SJSA1 (cell line): ENCODE results near the gene PDIK1L. TPM values are rescaled to one million over a fixed set of nuclear protein-coding genes. Genes with fewer than 3 reads are reported as not detected.

Source experiments
- DNase-seq, 2 experiments: peaks; one replicate each; pipeline ENCODE4 v3.0.0-alpha.2; 2015 to 2020; ENCODE audit warnings: low spot score in 2 of 2, low read depth in 1 of 2
- H3K27ac ChIP-seq: fragments of 250-450 bp; sonication (Bioruptor Pico); 2 replicates; pipeline ENCODE4 v1.5.1; 2020; ENCODE audit warnings: mild to moderate bottlenecking, moderate library complexity
- H3K27me3 ChIP-seq: fragments of 250-450 bp; sonication (Bioruptor Pico); replicated peaks from 2 replicates; pipeline ENCODE4 v1.5.1; 2020; ENCODE audit warnings: mild to moderate bottlenecking, moderate library complexity
- H3K36me3 ChIP-seq: fragments of 250-450 bp; sonication (Bioruptor Pico); 2 replicates; pipeline ENCODE4 v1.5.1; 2020; ENCODE audit warnings: mild to moderate bottlenecking
- H3K4me1 ChIP-seq: fragments of 250-450 bp; sonication (Bioruptor Pico); replicated peaks from 2 replicates; pipeline ENCODE4 v1.6.1; 2021; ENCODE audit warnings: mild to moderate bottlenecking
- H3K4me3 ChIP-seq: fragments of 250-450 bp; sonication (Bioruptor Pico); 2 replicates; pipeline ENCODE4 v1.5.1; 2020; ENCODE audit warnings: mild to moderate bottlenecking
- H3K9me3 ChIP-seq: fragments of 250-450 bp; sonication (Bioruptor Pico); replicated peaks from 2 replicates; pipeline ENCODE4 v1.5.1; 2020; ENCODE audit warnings: mild to moderate bottlenecking
- total RNA-seq: library from RNA; depleted of rRNA; stranded (reverse); fragments of >200 nt; shearing (Covaris generic); gene quantifications from 2 replicates; pipeline ENCODE4 v1.2.3, GENCODE V29; 2014

Gene PDIK1L
- total RNA-seq, 1 experiment from 2014 or later: 9.1 TPM

DNA sequence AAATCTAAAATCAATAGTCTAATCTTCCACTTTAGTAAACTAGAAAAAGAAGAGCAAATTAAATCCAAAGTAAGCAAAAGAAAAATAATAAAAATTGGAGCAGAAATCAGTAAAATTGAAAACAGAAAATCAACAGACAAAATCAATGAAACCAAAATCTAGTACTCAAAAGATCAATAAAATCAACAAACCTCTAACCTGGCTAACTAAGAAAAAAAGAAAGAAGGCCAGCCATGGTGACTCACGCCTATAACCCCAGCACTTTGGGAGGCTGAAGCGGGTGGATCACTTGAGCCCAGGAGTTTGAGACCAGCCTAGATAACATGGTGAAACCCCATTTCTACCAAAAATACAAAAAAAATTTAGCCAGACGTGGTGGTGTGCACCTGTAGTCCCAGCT lies 22.8 kb downstream of the PDIK1L start:
- Histone ChIP-seq H3K4me3 (no peak overlapping the region), H3K27ac (no peak overlapping the region), H3K36me3 (no peaks in the 10 kb centered on the region), H3K4me1 (no peaks in the 10 kb centered on the region), H3K9me3 (no peaks in the 10 kb centered on the region), H3K27me3 (no peaks in the 10 kb centered on the region; the same call in 1 of the 2 replicates)
- DNase-seq: no peak

DNA sequence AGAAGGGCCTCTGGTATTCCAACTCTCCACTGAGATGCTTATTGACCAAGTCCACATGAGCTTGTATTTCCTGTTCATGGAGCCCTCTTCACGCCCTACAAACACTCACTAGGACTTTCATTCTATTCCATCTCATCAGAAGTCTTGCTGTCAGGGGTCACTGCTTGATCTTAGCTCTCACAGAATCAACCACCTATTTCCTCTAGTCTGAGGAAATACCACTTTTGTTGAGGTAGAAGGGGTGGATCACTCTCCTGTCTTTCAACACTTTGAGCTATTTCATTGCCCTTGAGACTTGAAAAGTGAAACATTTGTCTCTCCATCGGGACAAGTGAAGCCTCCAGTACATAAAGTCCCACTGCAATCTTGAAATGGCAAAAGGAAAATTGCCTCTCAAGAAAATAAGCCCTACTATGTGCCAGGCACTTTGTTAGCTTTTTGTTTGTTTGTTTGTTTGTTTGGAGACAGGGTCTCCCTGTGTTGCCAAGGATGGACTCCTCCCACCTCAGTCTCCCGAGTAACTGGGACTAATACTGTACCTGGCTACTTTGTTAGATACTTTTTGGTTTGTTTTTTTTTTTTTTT lies 27.4 kb downstream of the PDIK1L start:
- Histone ChIP-seq H3K4me3 (no peak overlapping the region), H3K36me3 (no peaks in the 10 kb centered on the region), H3K27me3 (no peaks in the 10 kb centered on the region), H3K27ac (no peak overlapping the region), H3K4me1 (no peaks in the 10 kb centered on the region), H3K9me3 (no peaks in the 10 kb centered on the region)
- DNase-seq: no peak

DNA sequence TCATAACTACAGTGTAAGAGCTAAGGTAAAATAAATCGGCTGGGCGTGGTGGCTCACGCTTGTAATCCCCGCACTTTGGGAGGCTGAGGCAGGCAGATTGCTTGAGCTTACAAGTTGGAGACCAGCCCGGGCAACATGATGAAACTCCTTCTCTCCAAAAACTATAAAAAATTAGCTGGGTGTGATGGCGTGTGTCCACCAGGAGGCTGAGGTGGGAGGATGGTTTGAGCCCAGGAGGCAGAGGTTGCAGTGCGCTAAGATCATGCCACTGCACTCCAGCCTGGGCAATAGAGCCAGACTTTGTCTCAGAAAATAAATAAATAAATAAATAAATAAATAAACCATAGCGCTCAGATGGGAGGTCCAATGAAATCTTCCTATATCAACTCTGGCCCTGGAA lies 30.5 kb downstream of the PDIK1L start:
- H3K4me3 ChIP-seq: no peak overlapping the region
- DNase-seq: peak in 1 of 2 experiments; percentile 23
- H3K4me1 ChIP-seq: no peaks in the 10 kb centered on the region
- no peaks in the 10 kb centered on the region for H3K9me3 ChIP-seq
- H3K27me3 ChIP-seq: no peaks in the 10 kb centered on the region
- H3K36me3 ChIP-seq: no peaks in the 10 kb centered on the region
- H3K27ac ChIP-seq: no peak overlapping the region

DNA sequence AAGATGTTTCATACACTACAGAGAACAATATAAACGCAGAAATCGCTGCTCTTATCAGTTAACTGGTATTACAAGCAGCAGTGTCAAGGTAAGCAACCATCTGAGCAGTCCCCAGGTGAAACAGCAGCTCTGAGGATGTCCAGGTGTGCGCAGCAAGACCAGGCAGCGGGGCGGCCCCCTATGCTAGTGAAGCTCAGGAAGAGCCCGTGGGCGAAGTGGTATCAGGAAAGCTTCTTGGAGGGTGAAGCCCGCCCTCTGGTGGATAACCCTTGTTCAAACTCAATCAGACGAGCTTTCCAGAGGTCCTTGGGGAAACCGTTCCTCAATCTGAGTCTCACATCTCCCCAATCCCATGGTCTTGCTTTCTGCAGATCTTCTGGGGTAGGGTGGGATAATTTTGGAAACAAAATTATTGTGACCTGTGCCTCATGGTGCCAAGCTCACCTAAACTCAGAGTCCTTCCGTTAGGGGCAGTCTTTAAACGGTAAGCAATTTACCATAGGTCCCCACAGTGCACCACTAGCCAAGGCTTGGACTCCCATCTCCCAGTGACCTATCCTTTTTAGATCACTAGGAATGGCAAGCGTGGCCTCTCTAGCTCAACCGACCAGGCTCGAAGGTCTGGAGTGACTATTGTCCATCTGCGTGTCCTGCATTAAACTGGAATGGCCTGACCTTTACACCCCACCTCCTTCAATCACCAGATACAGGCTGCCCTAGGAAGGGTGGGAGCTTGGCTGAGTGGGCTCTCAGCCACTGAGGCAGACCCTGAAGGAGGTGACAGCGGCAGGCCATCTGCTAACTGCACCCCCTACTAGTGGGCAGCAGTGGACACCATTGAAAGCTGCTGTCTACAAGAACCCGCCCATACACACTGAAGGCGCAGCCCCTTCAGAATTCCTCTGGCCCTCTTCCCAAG lies 33.7 kb downstream of the PDIK1L start:
- H3K9me3 ChIP-seq: no peaks in the 10 kb centered on the region
- H3K27ac ChIP-seq: no peak overlapping the region
- no peaks in the 10 kb centered on the region for H3K36me3 ChIP-seq
- H3K4me3 ChIP-seq: no peak overlapping the region
- DNase-seq: peak; percentile 52 to 74
- H3K4me1 ChIP-seq: no peaks in the 10 kb centered on the region
- peaks cover 11% of the 10 kb centered on the region for H3K27me3 ChIP-seq

DNA sequence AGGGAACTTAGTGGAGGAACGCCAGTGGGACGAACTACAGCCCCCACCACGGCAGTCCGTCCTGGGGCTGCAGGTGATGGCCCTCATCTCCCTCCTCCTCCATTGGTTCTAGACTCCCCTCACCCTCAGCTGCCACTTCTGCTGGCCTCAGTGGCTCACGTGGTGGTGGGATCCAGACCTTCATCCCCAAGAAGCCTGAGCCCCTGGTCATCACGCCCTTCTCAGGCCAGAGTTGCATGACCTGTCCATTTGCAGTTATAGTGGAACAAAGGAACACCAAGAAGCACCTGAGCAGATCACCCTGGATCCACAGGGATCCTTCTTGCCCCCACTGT lies 34.3 kb downstream of the PDIK1L start:
- Histone ChIP-seq H3K9me3 (no peaks in the 10 kb centered on the region), H3K36me3 (no peaks in the 10 kb centered on the region), H3K4me3 (no peak overlapping the region), H3K4me1 (no peaks in the 10 kb centered on the region), H3K27me3 (peaks cover 16% of the 10 kb centered on the region), H3K27ac (no peak overlapping the region)
- DNase-seq: peak in 1 of 2 experiments; percentile 23

DNA sequence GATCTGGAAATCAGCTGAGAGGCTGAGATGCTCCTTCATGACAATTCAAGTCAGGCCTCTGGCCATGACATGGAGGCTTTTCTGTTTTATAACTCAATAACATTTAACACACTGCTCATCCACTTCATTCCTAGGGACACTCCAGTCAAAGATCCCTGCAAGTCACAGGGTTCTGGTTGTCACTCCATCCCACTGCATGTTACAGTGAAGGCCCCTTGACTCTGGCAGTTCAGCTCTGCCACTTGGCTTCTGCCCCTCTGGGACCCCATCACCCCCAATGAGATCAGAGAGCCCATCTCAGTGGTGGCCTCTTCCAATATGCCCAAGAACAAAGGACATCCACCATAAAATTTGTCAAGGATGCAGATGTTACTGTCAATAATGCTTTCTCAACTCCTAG lies 37.3 kb downstream of the PDIK1L start:
- Histone ChIP-seq H3K36me3 (no peaks in the 10 kb centered on the region), H3K27me3 (peaks cover 26% of the 10 kb centered on the region), H3K4me1 (no peaks in the 10 kb centered on the region), H3K9me3 (no peaks in the 10 kb centered on the region), H3K4me3 (no peak overlapping the region), H3K27ac (no peak overlapping the region)
- DNase-seq: no peak

DNA sequence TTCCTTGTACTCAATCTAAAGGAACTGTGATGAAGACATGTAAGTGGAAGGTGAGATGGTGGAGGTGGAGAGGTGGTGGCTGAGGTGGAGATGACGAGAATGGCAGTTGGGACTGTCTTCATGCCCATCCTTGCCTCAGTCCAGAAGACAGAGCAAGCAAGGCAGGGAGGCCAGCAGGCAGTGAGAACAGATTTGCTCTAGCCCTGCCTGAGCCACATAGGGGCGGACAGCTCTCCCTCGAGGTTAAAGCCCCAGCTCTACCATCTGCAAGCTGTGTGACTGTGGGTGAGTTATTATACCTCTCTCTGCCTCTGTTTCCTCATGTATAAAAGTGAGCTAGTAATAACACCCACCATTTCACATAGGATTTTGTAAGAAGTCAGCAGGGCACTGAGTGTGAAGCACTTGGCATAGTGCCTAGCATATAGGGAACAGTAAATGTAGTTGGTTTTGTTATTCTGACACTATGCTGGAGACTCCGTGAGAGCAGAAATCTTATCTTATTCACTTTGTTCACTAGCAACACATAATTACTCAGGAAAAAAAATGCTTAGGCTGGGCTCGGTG lies 42.4 kb downstream of the PDIK1L start:
- H3K36me3 ChIP-seq: no peaks in the 10 kb centered on the region
- no peak overlapping the region for H3K4me3 ChIP-seq
- H3K9me3 ChIP-seq: no peaks in the 10 kb centered on the region
- H3K4me1 ChIP-seq: peaks cover 8% of the 10 kb centered on the region
- peaks cover 19% of the 10 kb centered on the region for H3K27me3 ChIP-seq
- no peak overlapping the region for H3K27ac ChIP-seq
- DNase-seq: no peak

DNA sequence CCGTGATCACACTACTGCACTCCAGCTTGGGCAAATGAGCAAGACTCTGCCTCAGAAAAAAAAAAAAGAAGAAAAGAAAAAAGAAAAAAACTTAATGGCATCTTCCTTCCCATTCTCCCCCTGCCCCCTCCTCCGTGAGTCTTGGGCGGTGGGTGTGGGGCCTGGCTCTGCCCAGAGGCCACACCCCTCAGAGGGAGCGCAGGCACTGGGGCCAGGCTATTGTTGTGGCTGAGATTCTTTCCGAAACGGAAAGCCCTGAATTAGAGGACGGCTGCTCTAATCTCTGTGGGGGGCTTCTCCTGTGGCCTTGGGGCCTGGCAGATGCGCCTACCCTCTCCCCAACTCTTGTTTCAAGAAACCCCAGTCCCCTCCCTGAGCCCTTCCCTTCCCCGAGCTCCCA lies 43.1 kb downstream of the PDIK1L start:
- H3K4me1 ChIP-seq: peaks cover 8% of the 10 kb centered on the region
- no peaks in the 10 kb centered on the region for H3K9me3 ChIP-seq
- DNase-seq: no peak
- H3K27ac ChIP-seq: no peak overlapping the region
- peaks cover 18% of the 10 kb centered on the region for H3K27me3 ChIP-seq
- no peak overlapping the region for H3K4me3 ChIP-seq
- H3K36me3 ChIP-seq: no peaks in the 10 kb centered on the region

DNA sequence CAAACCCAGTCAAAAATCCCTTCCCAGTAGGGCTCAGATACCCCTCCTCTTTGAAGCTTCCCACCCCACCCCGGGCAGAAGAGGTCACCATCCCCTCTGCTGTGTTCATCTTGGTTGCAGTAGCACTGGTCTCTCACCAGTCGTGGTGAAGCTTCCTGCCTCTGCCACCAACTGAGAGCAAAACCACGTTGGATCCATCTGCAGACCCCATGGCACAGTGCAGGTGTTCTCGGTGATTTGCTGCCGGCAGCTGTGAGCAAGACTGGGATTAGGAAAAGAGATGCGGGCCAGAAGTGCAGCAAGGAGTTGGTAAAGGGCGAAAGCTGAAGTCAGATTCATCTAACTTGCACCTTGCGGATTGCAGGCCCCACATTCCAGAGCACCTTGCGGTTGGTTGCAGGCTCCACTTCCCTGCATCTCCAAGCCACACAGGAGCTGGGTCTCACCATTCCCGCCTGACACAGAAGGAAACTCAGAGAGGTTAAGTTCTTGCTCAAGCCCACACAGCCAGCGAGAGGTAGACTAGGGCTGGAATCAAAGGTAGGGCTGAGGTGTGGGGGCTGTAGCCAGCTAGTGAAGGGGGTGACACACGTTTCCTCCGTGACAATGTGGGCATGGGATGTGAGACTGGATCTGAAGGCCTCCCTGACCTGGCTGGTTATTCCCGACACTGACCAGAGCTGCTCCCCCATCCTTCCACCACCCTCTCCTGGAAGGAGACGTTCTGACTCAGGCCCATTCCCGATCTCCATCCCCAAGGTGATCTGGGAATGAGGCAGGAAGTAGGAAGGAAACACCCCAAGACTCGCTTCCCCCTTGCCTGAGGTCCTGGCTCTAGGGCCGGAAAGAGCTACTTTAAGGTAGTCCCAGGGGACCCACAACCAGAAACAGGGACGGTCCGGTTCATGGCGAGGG lies 44.0 kb downstream of the PDIK1L start:
- no peak overlapping the region for H3K4me3 ChIP-seq
- no peak overlapping the region for H3K27ac ChIP-seq
- peaks cover 8% of the 10 kb centered on the region for H3K4me1 ChIP-seq
- no peaks in the 10 kb centered on the region for H3K9me3 ChIP-seq
- peaks cover 12% of the 10 kb centered on the region for H3K27me3 ChIP-seq
- no peaks in the 10 kb centered on the region for H3K36me3 ChIP-seq
- no peak for DNase-seq

DNA sequence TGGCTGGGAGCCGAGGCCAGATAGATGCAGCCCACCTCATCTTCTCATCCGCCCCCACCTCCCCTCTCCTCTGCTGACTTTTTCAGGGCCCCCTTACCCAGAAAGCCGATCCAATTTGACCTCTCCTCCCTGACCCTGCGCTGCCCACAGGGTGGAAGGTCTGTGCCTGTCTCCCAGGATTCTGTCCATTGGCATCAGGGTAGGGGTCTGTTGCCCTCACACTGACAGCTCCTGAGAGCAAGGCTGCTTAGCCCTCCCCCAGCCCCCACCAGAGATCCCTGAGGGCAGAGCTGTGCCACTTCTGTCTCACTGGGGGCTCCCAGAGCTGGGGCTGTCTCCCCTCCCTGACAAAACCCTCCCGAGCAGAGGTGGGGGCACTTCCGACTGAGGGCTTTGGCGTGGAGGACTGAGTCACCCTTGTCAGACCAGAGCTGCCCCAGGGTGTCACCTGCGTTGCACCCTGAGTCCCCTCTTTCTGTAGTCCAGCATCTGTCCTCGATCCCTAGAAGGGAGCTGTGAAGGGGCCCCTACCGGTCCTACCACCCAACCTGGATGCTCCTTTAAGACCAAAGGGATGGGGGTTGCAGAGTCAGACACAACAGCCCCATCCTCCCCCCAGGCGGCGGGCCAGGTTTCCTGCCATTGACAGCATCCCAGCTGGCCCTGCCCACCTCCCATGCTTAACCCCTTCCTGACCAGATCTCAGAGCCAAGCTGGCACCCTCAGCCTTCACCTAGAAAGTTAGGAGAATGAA lies 44.8 kb downstream of the PDIK1L start:
- no peak overlapping the region for H3K27ac ChIP-seq
- H3K36me3 ChIP-seq: no peaks in the 10 kb centered on the region
- no peak for DNase-seq
- peaks cover 12% of the 10 kb centered on the region for H3K4me1 ChIP-seq
- no peak overlapping the region for H3K4me3 ChIP-seq
- no peaks in the 10 kb centered on the region for H3K9me3 ChIP-seq
- H3K27me3 ChIP-seq: peaks cover 11% of the 10 kb centered on the region; the same call in 1 of the 2 replicates

DNA sequence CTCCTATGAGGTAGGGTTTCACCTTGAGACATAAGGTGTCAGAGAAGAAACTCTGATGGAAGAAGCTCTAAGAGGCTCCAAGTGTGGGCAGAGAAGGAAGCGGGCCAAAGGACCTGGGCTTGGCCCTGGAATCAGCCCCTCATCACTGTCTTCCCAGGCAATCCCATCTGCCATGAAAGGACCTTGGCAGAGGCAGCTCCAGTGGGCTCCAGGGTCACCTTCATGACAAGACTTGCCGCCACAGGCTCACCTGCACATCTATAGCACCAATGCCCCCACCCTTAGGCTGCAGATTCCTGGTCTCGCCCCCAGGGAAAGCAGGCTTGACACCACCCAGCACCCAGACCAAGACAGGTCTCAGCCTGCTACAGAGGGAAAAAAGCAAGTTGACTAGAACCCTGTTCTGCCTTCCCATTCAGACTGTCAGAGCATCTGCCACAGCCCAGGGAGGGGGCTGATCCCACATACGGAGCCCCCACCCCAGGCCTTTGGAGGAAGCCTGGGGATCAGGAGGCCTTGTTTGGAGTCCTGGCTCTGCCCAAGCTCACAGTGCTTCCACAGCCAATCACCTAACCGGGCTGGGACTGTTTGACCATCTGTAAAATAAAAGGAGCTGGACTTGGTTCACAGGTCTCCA lies 46.8 kb downstream of the PDIK1L start:
- no peaks in the 10 kb centered on the region for H3K36me3 ChIP-seq
- H3K27ac ChIP-seq: no peak overlapping the region
- no peak for DNase-seq
- H3K9me3 ChIP-seq: no peaks in the 10 kb centered on the region; the same call in 1 of the 2 replicates
- H3K4me1 ChIP-seq: peaks cover 21% of the 10 kb centered on the region
- H3K4me3 ChIP-seq: no peak overlapping the region
- H3K27me3 ChIP-seq: peaks cover 12% of the 10 kb centered on the region; the same call in 1 of the 2 replicates

DNA sequence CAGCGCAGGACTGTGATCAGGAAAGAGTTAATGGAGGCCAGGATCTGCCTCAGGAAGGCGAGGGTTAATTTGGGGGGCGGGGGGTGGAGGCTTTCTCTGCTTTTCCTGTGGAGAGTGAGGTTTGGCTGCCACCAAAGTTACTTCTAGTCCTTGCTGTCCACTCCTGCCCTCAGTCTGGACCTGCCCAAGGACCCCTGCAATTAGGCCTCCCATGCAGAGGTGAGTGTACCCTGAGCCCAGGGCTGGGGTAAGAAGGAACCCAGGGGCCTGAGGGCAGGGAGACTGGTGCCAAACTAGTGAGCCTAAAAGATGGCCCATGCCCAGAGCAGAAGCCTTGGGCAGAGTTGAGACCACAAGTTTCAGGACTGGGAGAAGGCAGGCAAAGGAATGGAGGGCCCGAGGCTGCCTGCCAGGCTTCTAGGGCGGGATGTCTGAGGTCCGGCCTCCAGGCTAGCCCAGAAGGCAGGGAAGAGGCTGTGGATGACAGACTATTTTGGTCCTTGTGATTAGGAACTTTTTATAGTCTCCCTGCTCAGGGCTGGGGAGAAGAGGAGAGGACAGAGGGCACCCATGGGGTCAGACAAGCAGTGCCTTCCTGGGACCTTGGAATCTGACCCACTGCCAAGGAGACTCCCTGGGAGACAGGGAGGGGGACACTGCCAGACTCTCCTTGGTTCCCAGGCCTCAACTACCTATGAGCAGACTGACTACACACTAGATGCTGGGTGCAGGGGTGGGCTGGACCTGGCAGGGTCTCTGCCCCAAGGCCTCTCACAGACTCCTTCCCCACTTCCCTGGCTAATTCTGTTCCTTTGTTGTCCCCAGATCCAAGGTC lies 47.5 kb downstream of the PDIK1L start, which contains the start of gene FAM110D:
FAM110D (plus strand) TSS at position 172 of the 835 bp plus-strand sequence. CDS start 2,213 bp downstream, outside the sequence.
- no peak within 1 kb of the TSS for H3K27ac ChIP-seq
- no peaks in the 10 kb centered on the region for H3K36me3 ChIP-seq
- H3K4me3 ChIP-seq: no peak within 1 kb of the TSS
- DNase-seq: no peak
- H3K27me3 ChIP-seq: peaks cover 18% of the 10 kb centered on the region
- H3K4me1 ChIP-seq: peaks cover 27% of the 10 kb centered on the region
- H3K9me3 ChIP-seq: peaks cover 2% of the 10 kb centered on the region; the same call in 1 of the 2 replicates
